GM04503 (cell line): ENCODE measurements around the gene NEU1.
"Not testable (repeated sequence)": the region's sequence is repeated elsewhere in the genome, so short reads cannot be mapped to it uniquely, and the experiment has no call there.

Experiments used
- DNase-seq: peaks from one replicate; pipeline ENCODE4 v3.0.0-alpha.2; 2012; ENCODE audit warnings: low read depth

NEU1 gene

GRCh38 chr6:31817929-31818511 is 44.6 kb downstream of the NEU1 start:
- DNase-seq, result not testable (repeated sequence)

- not testable (repeated sequence) for DNase-seq
These were observed 45.3 kb downstream of the NEU1 start for GRCh38 chr6:31817133-31817928.

- peak; percentile 81 for DNase-seq
These were observed 47.4 kb downstream of the NEU1 start, which contains the start of the genes HSPA1A and HSPA1L for GRCh38 chr6:31815025-31815838. Gene HSPA1A, plus strand, starts transcription at chr6:31815543. Its CDS starts 214 bp downstream, at chr6:31815757. Gene HSPA1L, minus strand, starts transcription at chr6:31815283. Its CDS starts 3,311 bp downstream, at chr6:31811972.

GRCh38 chr6:31814677-31815024 is 48.0 kb downstream of the NEU1 start:
- DNase-seq, result peak; percentile 94

GRCh38 chr6:31813465-31813849 is 49.2 kb downstream of the NEU1 start:
- no peak for DNase-seq

GRCh38 chr6:31811645-31812044 is 51.0 kb downstream of the NEU1 start:
- DNase-seq, result no peak

- DNase-seq, result not testable (repeated sequence)
These were observed 54.0 kb downstream of the NEU1 start for GRCh38 chr6:31808599-31808998.
